ENCODE measurements around the gene BCL2A1.
"Not testable (repeated sequence)": the region's sequence is repeated elsewhere in the genome, so short reads cannot be mapped to it uniquely, and the experiment has no call there.

BCL2A1 gene

GRCh38 chr15:79943820-79944219, 27.2 kb downstream of the BCL2A1 start:
- no peak overlapping the region for H3K56ac ChIP-seq (ENCODE audit: low read length)
- no peak overlapping the region for H3K9ac ChIP-seq (ENCODE audit: low read length)
- H4K5ac ChIP-seq (ENCODE audit: low read length): no peak overlapping the region
- no CpG with 5 or more reads among the region's 1 CpG for WGBS (ENCODE audit: extremely low coverage, insufficient coverage, low lambda C conversion rate)
- H2BK5ac ChIP-seq (ENCODE audit: low read length): no peak overlapping the region
- no peaks in the 10 kb centered on the region for H3K79me2 ChIP-seq (ENCODE audit: control insufficient read depth, insufficient read depth, low read length)
- no peaks in the 10 kb centered on the region for H3K4me1 ChIP-seq (ENCODE audit: control insufficient read depth, low read depth, low read length)
- no peak overlapping the region for H3K4ac ChIP-seq (ENCODE audit: low read depth, low read length)
- no peak overlapping the region for H3K4me3 ChIP-seq (ENCODE audit: low read length)
- no peaks in the 10 kb centered on the region for H3K36me3 ChIP-seq (ENCODE audit: control insufficient read depth, insufficient read depth, low read length)
- no peaks in the 10 kb centered on the region for H3K79me1 ChIP-seq (ENCODE audit: low read length)
- H2AK5ac ChIP-seq (ENCODE audit: low read length): no peak overlapping the region
- H3K27ac ChIP-seq (ENCODE audit: low read depth, low read length): no peak overlapping the region
- no peak overlapping the region for H4K8ac ChIP-seq (ENCODE audit: low read depth, low read length)
- H3K4me2 ChIP-seq (ENCODE audit: low read length): no peak overlapping the region
- H2BK15ac ChIP-seq (replicated peaks; ENCODE audit: low read depth): no peak overlapping the region
- H3K23ac ChIP-seq (ENCODE audit: low read length): no peak overlapping the region
- no peak for DNase-seq
- H3K18ac ChIP-seq (ENCODE audit: low read length): no peak overlapping the region
- H2BK120ac ChIP-seq (ENCODE audit: low read depth, low read length): no peak overlapping the region
- no peaks in the 10 kb centered on the region for H3K27me3 ChIP-seq (ENCODE audit: insufficient read depth, low read length, poor library complexity)

- Histone ChIP-seq H3K27ac (ENCODE audit: low read depth, low read length) (no peak overlapping the region), H3K4me3 (ENCODE audit: low read length) (no peak overlapping the region), H2BK120ac (ENCODE audit: low read depth, low read length) (no peak overlapping the region), H3K23ac (ENCODE audit: low read length) (no peak overlapping the region), H3K4me1 (ENCODE audit: control insufficient read depth, low read depth, low read length) (no peaks in the 10 kb centered on the region), H3K4me2 (ENCODE audit: low read length) (no peak overlapping the region), H2BK5ac (ENCODE audit: low read length) (no peak overlapping the region), H3K4ac (ENCODE audit: low read depth, low read length) (no peak overlapping the region), H3K56ac (ENCODE audit: low read length) (no peak overlapping the region), H3K79me1 (ENCODE audit: low read length) (no peaks in the 10 kb centered on the region), H3K36me3 (ENCODE audit: control insufficient read depth, insufficient read depth, low read length) (no peaks in the 10 kb centered on the region), H4K8ac (ENCODE audit: low read depth, low read length) (no peak overlapping the region), H3K9ac (ENCODE audit: low read length) (no peak overlapping the region), H2AK5ac (ENCODE audit: low read length) (no peak overlapping the region), H3K27me3 (ENCODE audit: insufficient read depth, low read length, poor library complexity) (no peaks in the 10 kb centered on the region), H3K79me2 (ENCODE audit: control insufficient read depth, insufficient read depth, low read length) (no peaks in the 10 kb centered on the region), H3K18ac (ENCODE audit: low read length) (no peak overlapping the region), H2BK15ac (replicated peaks; ENCODE audit: low read depth) (no peak overlapping the region), H4K5ac (ENCODE audit: low read length) (no peak overlapping the region)
- no CpG with 5 or more reads among the region's 7 CpGs for WGBS (ENCODE audit: extremely low coverage, insufficient coverage, low lambda C conversion rate)
- no peak for DNase-seq
Observed at GRCh38 chr15:79942741-79943481, 28.1 kb downstream of the BCL2A1 start.

- Histone ChIP-seq H2BK120ac (ENCODE audit: low read depth, low read length) (no peak overlapping the region), H3K4me1 (ENCODE audit: control insufficient read depth, low read depth, low read length) (no peaks in the 10 kb centered on the region), H2BK15ac (replicated peaks; ENCODE audit: low read depth) (no peak overlapping the region), H3K79me1 (ENCODE audit: low read length) (no peaks in the 10 kb centered on the region), H3K9ac (ENCODE audit: low read length) (no peak overlapping the region), H3K18ac (ENCODE audit: low read length) (no peak overlapping the region), H3K4ac (ENCODE audit: low read depth, low read length) (no peak overlapping the region), H3K27ac (ENCODE audit: low read depth, low read length) (no peak overlapping the region), H3K4me3 (ENCODE audit: low read length) (no peak overlapping the region), H3K27me3 (ENCODE audit: insufficient read depth, low read length, poor library complexity) (no peaks in the 10 kb centered on the region), H4K8ac (ENCODE audit: low read depth, low read length) (no peak overlapping the region), H2BK5ac (ENCODE audit: low read length) (no peak overlapping the region), H3K23ac (ENCODE audit: low read length) (no peak overlapping the region), H3K36me3 (ENCODE audit: control insufficient read depth, insufficient read depth, low read length) (no peaks in the 10 kb centered on the region), H2AK5ac (ENCODE audit: low read length) (no peak overlapping the region), H3K79me2 (ENCODE audit: control insufficient read depth, insufficient read depth, low read length) (no peaks in the 10 kb centered on the region), H3K4me2 (ENCODE audit: low read length) (no peak overlapping the region), H4K5ac (ENCODE audit: low read length) (no peak overlapping the region), H3K56ac (ENCODE audit: low read length) (no peak overlapping the region)
- no peak for DNase-seq
- WGBS (ENCODE audit: extremely low coverage, insufficient coverage, low lambda C conversion rate): no CpG with 5 or more reads among the region's 4 CpGs
Observed at GRCh38 chr15:79939399-79939798, 31.6 kb downstream of the BCL2A1 start.

GRCh38 chr15:79938143-79938542, 32.9 kb downstream of the BCL2A1 start:
- H3K4me3 ChIP-seq (ENCODE audit: low read length): no peak overlapping the region
- H3K23ac ChIP-seq (ENCODE audit: low read length): no peak overlapping the region
- H2BK5ac ChIP-seq (ENCODE audit: low read length): no peak overlapping the region
- no peak overlapping the region for H3K27ac ChIP-seq (ENCODE audit: low read depth, low read length)
- H4K5ac ChIP-seq (ENCODE audit: low read length): no peak overlapping the region
- H2AK5ac ChIP-seq (ENCODE audit: low read length): no peak overlapping the region
- H2BK15ac ChIP-seq (replicated peaks; ENCODE audit: low read depth): no peak overlapping the region
- H3K36me3 ChIP-seq (ENCODE audit: control insufficient read depth, insufficient read depth, low read length): no peaks in the 10 kb centered on the region
- H3K79me2 ChIP-seq (ENCODE audit: control insufficient read depth, insufficient read depth, low read length): no peaks in the 10 kb centered on the region
- no peak overlapping the region for H2BK120ac ChIP-seq (ENCODE audit: low read depth, low read length)
- H3K79me1 ChIP-seq (ENCODE audit: low read length): no peaks in the 10 kb centered on the region
- WGBS (ENCODE audit: extremely low coverage, insufficient coverage, low lambda C conversion rate): no CpG with 5 or more reads among the region's 1 CpG
- no peak overlapping the region for H3K9ac ChIP-seq (ENCODE audit: low read length)
- H3K4me1 ChIP-seq (ENCODE audit: control insufficient read depth, low read depth, low read length): no peaks in the 10 kb centered on the region
- H3K27me3 ChIP-seq (ENCODE audit: insufficient read depth, low read length, poor library complexity): no peaks in the 10 kb centered on the region
- DNase-seq: no peak
- no peak overlapping the region for H3K4ac ChIP-seq (ENCODE audit: low read depth, low read length)
- H3K4me2 ChIP-seq (ENCODE audit: low read length): no peak overlapping the region
- no peak overlapping the region for H4K8ac ChIP-seq (ENCODE audit: low read depth, low read length)
- H3K56ac ChIP-seq (ENCODE audit: low read length): no peak overlapping the region
- H3K18ac ChIP-seq (ENCODE audit: low read length): no peak overlapping the region

GRCh38 chr15:79935556-79936201, 35.3 kb downstream of the BCL2A1 start:
- not testable (repeated sequence) for H3K79me2 ChIP-seq (ENCODE audit: control insufficient read depth, insufficient read depth, low read length); H3K27ac ChIP-seq (ENCODE audit: low read depth, low read length); H3K4ac ChIP-seq (ENCODE audit: low read depth, low read length); H3K56ac ChIP-seq (ENCODE audit: low read length); H3K4me3 ChIP-seq (ENCODE audit: low read length); H4K8ac ChIP-seq (ENCODE audit: low read depth, low read length); H3K9ac ChIP-seq (ENCODE audit: low read length); H4K5ac ChIP-seq (ENCODE audit: low read length); H3K23ac ChIP-seq (ENCODE audit: low read length); H2BK120ac ChIP-seq (ENCODE audit: low read depth, low read length); H2AK5ac ChIP-seq (ENCODE audit: low read length); H3K18ac ChIP-seq (ENCODE audit: low read length); H3K4me1 ChIP-seq (ENCODE audit: control insufficient read depth, low read depth, low read length); H3K79me1 ChIP-seq (ENCODE audit: low read length); H3K36me3 ChIP-seq (ENCODE audit: control insufficient read depth, insufficient read depth, low read length); H3K27me3 ChIP-seq (ENCODE audit: insufficient read depth, low read length, poor library complexity); H2BK15ac ChIP-seq (replicated peaks; ENCODE audit: low read depth); H2BK5ac ChIP-seq (ENCODE audit: low read length); H3K4me2 ChIP-seq (ENCODE audit: low read length)
- DNase-seq: peak; percentile 79
- WGBS (ENCODE audit: extremely low coverage, insufficient coverage, low lambda C conversion rate): no CpG with 5 or more reads among the region's 7 CpGs
